GM11168 (cell line): Measurements from ENCODE around the gene PSMB8.

Experiments used
- in situ Hi-C: fragments of 300-500 bp; cut with MboI; formaldehyde crosslinking; loops from one replicate; pipeline ENCODE4 v1.12.0; 2022; ENCODE audit warnings: low sequenced_read_pairs; ENCODE audit not compliant: unreplicated experiment

Gene PSMB8

DNA sequence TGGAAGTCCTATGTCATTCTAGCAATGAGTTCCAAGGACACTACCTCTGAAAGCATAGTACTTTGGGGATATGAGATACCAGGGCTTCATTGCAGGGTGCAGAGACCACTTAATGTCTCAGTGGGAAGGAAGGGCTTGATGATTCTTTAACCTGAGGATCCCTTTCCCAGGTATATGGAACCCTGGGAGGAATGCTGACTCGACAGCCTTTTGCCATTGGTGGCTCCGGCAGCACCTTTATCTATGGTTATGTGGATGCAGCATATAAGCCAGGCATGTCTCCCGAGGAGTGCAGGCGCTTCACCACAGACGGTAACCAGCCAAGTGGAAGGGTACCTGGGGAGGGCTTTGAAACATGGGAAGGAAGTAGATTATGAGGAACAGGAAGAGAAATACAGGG lies 14.3 kb upstream of the PSMB8 start:
- in situ Hi-C loops = no loop called here

DNA sequence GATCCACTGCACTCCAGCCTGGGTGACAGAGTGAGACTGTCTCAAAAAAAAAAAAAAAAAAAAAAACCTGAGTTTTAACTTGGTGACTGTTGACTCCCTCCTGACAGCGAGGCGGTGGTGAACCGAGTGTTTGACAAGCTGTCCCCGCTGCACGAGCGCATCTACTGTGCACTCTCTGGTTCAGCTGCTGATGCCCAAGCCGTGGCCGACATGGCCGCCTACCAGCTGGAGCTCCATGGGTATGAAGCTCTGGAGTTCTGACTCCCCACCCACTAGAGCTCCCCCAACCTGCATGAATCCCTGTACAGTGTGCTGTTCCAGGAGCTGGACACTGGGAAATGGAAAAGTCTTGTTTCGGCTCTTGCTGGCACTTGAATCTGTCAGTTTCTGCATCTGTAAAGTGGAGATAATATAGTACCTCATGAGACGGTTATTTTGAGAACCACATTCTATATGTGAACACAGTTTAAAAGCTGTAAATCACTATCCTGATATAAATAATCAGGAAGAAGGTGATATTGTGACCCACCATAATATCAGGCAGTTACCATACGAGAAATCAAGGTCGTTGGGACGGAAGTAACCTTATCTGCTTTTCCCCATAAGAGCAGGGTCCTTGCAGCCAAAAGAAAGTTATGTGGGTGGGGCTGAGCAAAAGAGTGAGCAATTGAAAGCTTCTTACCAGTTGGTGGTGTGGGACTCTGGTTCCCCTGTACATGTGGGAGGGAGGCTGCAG lies 13.5 kb upstream of the PSMB8 start:
- in situ Hi-C loops = no loop called here

DNA sequence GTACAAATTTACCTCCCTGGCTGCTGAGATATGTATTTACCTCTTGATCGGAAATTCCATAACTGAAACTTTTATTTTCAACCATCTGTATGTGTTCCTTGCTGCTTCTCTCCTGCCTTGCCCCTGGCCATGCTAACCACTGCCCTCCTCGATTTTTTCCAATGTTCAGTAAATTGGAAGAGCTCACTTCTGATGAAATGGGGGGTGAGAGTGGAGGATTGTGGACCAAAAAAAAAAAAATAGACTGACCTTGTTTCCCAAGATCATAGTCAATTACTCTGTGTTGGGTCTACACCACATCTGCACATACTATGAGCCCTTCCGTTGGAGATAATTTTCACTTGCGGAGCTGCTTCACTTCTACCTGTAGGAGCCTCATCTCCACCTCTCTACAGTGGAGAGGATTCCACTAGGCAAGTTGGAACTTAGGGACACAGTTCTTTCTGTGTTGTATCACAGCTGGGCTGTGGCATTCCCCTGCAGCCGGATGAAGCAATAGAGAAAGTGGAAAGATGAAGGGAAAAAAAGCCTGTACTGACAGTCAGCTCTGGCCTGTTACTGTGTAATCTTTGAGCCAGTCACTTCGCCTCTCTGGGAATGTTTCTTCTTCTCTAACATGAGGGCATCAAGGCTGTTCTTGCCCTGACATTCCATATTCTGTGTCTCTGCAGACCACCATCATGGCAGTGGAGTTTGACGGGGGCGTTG lies 11.8 kb upstream of the PSMB8 start:
- in situ Hi-C loops = no loop called here

DNA sequence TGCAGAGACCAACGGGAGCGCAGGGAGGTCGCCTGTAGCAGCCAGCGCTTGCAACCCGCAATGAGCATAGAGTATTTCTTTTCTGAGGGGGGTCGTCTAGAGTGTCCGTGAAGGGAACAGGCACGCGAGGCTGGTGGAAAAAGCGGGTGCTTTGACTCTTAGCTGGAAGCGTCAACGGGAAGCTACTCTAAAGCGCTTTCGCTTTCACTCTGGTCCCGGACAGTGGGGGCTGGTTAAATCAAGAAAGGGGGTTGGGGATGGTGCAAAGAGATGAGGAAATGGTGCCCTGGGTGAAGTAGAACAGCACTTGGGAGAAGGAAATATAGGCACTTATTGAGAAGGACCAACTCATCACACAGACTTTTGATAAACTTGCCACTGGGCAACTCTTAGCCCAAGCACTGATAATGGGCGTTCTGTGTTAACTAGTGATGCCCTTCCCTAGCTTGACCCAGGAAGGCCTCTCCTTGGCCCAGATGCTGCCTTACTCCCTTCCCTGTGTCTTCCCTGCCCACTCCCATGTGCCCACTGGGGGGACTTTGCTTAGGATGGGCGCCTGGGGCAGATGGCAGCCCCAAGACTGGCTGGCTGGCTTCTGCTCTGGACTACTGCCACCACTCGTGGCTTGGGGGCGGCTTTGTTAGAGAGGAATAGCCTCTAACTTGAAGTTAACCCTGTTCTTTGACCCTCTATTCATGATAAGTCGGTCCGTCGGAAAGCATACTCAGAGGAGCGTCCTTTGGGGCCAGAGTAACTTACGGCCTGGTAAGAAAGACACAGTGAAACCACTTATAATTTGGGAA lies 10.7 kb upstream of the PSMB8 start:
- in situ Hi-C loops = no loop called here

DNA sequence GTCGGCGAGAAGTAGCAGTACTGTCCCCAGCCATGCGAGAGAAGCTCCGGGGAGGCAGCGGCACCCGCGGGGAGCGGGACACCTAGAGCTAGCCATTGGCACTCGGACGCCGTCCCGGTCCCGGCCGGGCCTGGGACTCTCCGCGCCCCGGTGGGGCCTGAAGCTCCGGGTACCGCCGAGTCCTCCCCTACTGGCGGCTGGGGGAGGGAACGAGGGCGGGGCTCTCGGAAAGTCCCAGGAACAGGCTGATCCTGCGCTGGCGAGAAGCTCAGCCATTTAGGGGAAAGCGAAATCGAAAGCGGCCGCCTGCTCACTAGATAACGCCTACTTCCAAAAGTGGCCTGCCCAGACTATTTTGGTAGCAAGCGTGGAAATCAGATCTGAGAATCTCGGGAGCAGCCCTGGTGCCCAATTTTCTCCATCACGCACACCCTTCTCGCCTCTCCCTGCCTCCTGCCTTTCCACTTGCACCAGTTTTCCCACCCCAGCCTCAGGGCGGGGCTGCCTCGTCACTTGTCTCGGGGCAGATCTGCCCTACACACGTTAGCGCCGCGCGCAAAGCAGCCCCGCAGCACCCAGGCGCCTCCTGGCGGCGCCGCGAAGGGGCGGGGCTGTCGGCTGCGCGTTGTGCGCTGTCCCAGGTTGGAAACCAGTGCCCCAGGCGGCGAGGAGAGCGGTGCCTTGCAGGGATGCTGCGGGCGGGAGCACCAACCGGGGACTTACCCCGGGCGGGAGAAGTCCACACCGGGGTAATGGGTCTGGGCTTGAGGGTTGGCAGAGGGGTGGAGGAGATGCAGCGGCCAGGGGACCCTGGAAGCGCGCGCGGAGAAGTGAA lies 9.9 kb upstream of the PSMB8 start, which contains the start of the genes PSMB9 and TAP1:
Gene PSMB9, plus strand, starts transcription at position 652 of the 835 bp plus-strand sequence. Its CDS starts 38 bp downstream, at position 690.
Gene TAP1, minus strand, starts transcription at position 164 of the 835 bp plus-strand sequence. Its CDS starts 68 bp downstream, at position 96.
- in situ Hi-C loops = no loop called here

DNA sequence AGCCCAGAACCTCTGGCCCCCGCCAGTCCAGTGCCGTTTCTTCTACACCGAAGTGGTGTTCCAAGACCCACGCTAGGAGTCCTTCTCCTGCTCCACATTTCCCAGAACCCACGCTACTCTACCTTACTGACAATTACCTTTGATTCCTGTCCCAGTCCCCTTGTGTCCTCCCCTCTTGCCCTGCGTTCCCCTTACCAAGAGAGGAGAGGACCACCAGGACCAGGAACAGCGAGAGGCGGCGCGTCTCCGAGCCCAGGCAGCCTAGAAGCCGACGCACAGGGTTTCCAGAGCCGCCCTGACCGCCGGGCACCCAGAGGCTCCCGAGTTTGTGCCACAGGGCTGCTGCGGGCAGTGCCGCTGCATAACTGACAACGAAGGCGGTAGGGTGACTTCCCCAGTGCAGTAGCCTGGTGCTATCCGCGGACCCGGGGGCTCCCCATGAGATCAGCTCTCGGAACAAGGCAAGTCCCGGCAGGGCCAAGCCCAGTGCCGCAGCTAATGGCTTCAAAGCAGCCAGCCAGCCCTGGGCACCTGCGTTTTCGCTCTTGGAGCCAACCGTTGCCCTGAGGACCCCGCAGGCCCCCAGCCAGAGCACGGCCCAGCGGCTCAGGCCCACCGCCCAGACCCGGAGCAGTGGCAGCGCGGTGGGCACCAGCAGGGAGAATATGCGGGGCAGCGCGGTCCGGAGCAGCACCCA lies 9.1 kb upstream of the PSMB8 start:
- in situ Hi-C loops = no loop called here

DNA sequence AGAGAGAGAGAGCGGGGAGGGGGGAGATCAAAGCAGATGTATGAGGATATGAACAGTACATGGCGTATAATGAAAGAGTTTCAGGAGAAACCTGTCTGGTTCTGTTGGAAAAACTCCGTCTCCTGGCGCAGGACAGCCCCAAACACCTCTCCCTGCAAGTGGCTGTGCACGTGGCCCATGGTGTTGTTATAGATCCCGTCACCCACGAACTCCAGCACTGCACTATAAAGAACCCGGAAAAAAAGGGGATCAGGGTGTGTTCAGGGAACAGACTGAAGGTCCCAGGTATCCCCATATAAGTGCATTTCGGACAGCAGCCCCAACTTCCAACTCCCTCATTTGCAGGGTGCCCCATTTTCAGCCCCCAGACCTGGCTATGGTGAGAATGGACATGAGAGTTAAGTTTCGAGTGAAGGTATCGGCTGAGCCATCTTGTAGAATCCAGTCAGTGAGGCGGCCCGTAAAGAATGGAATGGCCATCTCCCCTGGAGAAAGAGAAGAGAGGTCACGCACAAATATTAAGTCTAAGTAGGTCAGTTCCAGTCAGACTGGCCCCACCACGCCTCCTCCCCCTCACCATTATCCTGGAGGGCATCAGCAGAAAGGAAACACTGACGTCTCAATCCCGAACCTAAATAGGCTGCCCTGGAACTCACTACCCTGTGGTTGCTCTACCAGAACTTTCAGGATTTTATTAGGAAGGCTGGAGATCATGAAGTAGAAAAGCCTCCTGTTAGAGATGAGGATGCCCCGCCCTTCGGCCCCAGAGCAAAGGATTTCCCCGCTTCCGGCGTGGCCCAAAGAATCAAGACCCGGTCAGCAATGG lies 8.4 kb upstream of the PSMB8 start:
- in situ Hi-C loops = no loop called here

DNA sequence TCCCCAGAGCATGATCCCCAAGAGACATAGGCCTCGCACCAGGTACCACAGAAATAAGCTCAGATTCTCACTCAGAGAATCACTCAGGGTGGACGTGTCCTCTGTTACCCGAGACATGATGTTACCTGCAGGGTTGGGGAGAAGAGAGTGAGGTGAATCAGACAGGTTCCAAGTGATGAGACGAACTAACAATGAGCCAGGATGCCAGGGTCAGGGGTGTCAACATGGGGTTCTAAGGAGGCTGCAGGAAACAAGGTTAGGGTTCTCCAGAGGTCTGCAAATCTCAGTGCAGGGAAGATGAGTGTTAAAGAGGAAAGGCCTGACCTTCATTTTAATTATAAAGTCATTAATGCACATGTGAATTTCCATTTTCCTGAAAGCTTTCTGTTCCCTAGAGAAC lies 7.2 kb upstream of the PSMB8 start:
- in situ Hi-C loops = no loop called here

DNA sequence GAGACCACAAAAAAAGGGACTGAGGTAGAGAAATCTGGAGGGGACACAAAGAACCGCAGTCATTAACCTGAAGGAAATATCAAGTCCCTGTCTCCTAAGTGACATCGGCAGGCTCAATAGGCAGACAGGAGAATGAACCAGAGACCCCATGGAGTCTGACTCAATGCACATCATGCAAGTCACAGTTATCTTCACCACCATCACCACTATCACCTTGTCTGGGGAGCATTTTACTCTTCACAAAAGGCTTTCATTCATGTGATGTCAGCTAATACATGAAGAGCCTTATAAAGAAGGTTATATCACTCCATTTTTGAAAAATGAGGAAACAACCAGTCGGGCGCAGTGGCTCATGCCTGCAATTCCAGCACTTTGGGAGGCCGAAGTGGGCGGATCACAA lies 5.3 kb upstream of the PSMB8 start:
- in situ Hi-C loops = no loop called here

DNA sequence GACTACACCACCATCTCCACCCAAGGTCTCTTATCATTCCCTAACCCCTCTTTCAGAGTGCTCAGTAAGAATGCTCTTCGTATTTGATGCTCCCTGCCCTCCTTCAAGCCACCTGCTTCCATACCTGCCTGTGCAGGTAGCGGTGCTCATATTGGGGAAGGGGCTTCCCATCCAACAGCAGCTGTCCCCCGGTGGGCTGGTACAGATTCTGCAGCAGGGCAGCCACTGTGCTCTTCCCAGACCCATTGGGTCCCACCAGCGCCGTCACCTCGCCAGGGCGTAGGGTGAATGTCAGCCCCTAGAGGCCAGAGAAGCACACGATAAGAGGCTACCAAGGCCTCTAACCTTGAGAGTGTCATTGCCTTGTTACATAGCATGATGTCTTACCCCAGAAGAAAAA lies 3.9 kb upstream of the PSMB8 start:
- in situ Hi-C loops = no loop called here

DNA sequence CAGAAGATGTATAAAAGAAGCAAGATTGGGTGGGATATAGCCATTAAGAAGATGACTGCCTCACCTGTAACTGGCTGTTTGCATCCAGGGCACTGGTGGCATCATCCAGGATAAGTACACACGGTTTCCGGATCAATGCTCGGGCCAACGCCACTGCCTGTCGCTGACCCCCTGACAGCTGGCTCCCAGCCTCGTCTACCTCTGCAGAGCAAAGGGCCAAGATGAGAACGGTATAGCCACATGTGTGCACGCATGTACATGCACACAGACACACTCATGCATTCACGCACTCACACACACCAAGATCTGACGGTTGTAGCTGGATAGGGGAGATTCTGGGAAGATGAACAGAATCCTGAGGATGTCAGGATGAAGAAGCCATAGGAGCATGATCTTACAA lies 3.2 kb upstream of the PSMB8 start:
- in situ Hi-C loops = no loop called here

DNA sequence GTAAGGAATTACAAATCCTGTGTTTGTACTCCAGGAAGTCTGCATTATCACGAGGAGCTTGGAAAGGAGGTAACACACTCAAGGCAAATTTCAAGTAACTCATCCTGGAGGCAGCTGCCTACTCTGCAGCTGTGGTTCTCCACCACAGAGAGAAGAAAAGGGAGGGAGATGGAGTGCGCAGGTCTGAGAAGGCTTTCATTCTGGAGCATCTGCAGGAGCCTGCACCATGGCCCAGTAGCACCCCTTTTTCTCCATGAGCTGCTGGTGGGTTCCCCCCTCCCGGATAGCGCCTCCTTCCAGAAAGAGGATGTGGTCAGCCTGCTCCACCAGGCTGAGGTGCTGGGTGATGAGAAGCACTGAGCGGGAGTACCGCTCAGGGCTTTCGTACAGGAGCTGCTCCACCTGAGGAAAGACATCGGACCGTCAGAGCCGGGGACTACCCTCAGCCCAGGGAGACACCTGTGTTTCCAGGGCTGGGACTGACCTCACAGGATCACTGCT lies 1.6 kb upstream of the PSMB8 start:
- in situ Hi-C loops = no loop called here

DNA sequence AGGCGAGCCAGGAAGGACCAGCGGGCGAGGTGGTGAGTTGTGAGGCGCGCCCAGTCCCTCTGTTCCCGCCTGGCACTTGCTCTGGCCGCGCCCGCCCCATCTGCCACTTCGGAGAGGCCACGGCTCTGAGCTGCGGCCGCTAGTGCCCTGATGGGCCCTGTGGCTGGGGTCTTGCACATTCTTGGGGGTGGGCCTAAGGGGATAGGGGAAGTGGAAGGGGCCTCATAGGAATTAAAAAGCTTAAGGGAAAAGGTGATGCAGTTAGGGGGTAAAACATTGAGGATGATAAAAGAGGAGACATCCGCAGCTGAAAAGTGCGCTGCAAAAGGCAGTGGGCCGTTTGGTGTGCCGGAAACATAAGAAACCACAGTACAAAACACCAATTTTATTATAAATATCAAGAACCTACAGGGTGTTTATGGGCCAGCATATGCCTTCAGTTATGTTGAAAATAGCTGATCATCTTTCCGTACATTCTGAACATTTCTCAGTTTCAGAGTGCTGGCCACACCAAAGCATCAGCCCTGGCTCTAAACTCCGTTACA lies 1.1 kb upstream of the PSMB8 start:
- in situ Hi-C loops = no loop called here

DNA sequence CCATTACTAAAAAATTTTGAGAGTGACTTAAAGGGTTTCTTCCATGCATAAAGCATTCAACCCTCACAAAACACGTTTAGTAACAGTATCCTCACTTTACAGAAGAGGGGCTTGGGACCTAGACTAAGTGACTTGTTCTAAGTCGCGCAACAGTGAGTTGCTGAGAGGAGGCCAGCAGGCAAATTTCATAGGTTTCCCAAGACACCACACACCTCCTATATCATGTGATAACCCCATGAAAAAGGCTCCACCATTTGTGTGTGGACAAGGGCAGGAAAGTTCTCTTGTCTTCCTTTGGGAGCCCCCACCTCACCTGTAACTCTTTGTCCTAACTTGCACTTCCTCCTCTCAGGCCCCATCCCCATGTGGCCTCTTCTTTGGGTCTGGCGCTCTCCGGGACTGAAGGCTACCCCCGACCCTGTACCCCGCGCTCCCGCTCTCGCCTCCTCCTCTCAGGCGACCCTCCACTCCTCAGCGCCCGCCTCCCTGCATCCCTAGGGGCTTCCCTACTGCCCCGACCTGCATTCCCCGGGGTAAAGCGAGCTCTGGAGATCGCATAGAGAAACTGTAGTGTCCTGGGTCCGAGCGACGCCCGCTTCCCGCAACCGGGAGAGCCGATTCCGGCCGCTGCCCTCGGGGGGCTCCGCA lies 392 bp downstream of the PSMB8 start:
- in situ Hi-C loops = no loop called here

DNA sequence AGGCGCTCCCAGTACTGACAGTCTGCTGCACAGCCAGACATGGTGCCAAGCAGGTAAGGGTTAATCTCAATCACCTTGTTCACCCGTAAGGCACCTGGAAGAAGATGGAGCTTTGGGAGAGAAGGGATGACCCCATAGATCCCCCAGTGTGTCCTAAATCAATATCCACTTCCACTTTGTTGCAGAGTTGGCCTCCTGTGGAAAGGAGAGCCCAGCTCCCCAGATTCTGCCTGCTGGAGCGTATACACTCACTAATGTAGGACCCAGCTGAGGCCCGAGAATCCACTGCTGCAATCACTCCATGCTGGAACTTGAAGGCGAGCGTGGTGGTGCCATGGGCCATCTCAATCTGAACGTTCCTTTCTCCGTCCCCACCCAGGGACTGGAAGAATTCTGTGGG lies 1.2 kb downstream of the PSMB8 start:
- in situ Hi-C loops = no loop called here

DNA sequence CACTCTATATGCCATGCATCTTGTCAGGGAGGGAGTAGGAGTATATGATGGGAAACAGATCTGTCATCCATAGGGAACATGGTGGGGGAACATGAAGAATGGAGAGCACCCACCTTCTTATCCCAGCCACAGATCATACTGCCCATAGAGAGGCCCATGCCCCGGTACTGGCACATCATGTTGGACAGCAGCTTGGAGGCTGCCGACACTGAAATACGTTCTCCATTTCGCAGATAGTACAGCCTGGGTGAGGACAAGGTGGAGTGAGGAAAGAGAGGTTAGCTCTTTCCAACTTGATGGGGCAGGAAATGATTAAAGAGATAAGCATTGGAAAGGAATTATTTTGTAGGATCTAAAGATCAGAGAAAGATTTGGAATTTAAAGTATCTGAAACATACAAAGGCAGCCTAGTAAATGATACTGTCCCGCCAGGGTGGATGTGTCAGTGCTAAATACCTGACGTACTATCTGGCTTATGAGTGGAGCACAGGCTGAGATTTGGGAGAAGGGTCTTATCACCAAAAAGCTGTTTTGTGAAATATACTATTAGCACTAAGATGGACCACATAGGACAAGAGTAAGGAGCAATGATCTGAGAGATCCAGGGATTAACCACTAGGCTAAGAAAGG lies 1.7 kb downstream of the PSMB8 start:
- in situ Hi-C loops = no loop called here

DNA sequence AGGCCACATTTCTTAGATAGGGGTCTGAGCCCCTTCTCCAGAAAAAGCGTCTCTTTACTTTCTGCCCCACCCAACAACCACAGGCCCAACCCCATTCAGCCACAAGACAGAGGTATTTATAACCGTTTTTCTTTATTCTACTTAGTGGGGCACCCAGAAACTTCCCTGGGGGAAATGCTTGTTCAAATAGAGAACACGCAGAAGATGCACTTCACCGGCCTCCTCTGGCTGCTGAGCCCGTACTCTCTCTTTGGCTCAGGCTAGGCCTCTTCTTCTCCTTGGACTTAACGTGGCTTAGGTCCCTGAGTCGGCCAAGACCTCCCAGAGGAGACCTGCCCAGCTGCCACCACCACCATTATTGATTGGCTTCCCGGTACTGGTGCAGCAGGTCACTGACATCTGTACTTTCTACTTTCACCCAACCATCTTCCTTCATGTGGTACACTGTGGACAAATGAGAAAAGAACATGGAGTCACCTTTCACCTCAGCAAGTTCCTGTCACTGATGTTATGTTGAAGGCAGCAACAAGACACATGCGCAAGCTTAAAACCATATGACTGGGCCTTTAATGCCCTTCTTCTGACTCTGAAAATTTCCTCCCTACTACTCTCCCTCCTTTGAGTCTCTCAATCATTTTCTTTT lies 3.1 kb downstream of the PSMB8 start:
- in situ Hi-C loops = no loop called here
